ENCODE results near the gene ZNF439.
"Not testable (repeated sequence)": the region's sequence is repeated elsewhere in the genome, so short reads cannot be mapped to it uniquely, and the experiment has no call there.

Gene ZNF439

GRCh38 chr19:11848594-11849469 is at the start of gene ZNF439:
TSS of gene ZNF439 (plus strand) at chr19:11848726. CDS start at chr19:11848868, 142 bp downstream.
- peak; percentile 64 for FAIRE-seq
- TF ChIP-seq POLR2A (IDR thresholded peaks at IDR 0.05; ENCODE audit: low read depth, low read length), result peak; percentile 82
- DNase-seq (ENCODE audit: insufficient read length, low spot score), result peak; percentile 73

GRCh38 chr19:11806354-11807098 is 42.0 kb upstream of the ZNF439 start:
- TF ChIP-seq POLR2A (IDR thresholded peaks at IDR 0.05; ENCODE audit: low read depth, low read length), result no peak
- FAIRE-seq (no peak), DNase-seq (ENCODE audit: insufficient read length, low spot score) (no peak)

GRCh38 chr19:11807099-11807380 is 41.5 kb upstream of the ZNF439 start:
- DNase-seq (ENCODE audit: insufficient read length, low spot score) (no peak), FAIRE-seq (no peak)
- TF ChIP-seq POLR2A (IDR thresholded peaks at IDR 0.05; ENCODE audit: low read depth, low read length), result no peak

GRCh38 chr19:11813703-11814028 is 34.9 kb upstream of the ZNF439 start:
- no peak for TF ChIP-seq POLR2A (IDR thresholded peaks at IDR 0.05; ENCODE audit: low read depth, low read length)
- DNase-seq (ENCODE audit: insufficient read length, low spot score) (no peak), FAIRE-seq (no peak)

- DNase-seq (ENCODE audit: insufficient read length, low spot score) (peak; percentile 96), FAIRE-seq (peak; percentile 48)
- TF ChIP-seq POLR2A (IDR thresholded peaks at IDR 0.05; ENCODE audit: low read depth, low read length), result peak; percentile 94
Measured at GRCh38 chr19:11814029-11814699, 34.4 kb upstream of the ZNF439 start, which contains the start of gene ZNF440. TSS of gene ZNF440 (plus strand) at chr19:11814273. CDS start at chr19:11814448, 175 bp downstream.

GRCh38 chr19:11814700-11815035 is 33.9 kb upstream of the ZNF439 start:
- no peak for DNase-seq (ENCODE audit: insufficient read length, low spot score)

GRCh38 chr19:11821474-11822109 is 26.9 kb upstream of the ZNF439 start:
- no peak for FAIRE-seq

More at GRCh38 chr19:11814700-11815035, 33.9 kb upstream of the ZNF439 start:
- TF ChIP-seq POLR2A (IDR thresholded peaks at IDR 0.05; ENCODE audit: low read depth, low read length), result no peak
- no peak for FAIRE-seq

GRCh38 chr19:11828957-11829876 is 19.3 kb upstream of the ZNF439 start:
- FAIRE-seq, result peak; percentile 6
- not testable (repeated sequence) for DNase-seq (ENCODE audit: insufficient read length, low spot score)

More at GRCh38 chr19:11821474-11822109, 26.9 kb upstream of the ZNF439 start:
- DNase-seq (ENCODE audit: insufficient read length, low spot score), result no peak
- TF ChIP-seq POLR2A (IDR thresholded peaks at IDR 0.05; ENCODE audit: low read depth, low read length), result no peak

GRCh38 chr19:11832253-11832912 is 16.1 kb upstream of the ZNF439 start:
- FAIRE-seq (no peak), DNase-seq (ENCODE audit: insufficient read length, low spot score) (no peak)
- no peak for TF ChIP-seq POLR2A (IDR thresholded peaks at IDR 0.05; ENCODE audit: low read depth, low read length)

GRCh38 chr19:11833541-11833940 is 15.0 kb upstream of the ZNF439 start:
- no peak for FAIRE-seq
- no peak for DNase-seq (ENCODE audit: insufficient read length, low spot score)
- TF ChIP-seq POLR2A (IDR thresholded peaks at IDR 0.05; ENCODE audit: low read depth, low read length), result no peak

GRCh38 chr19:11835626-11836066 is 12.9 kb upstream of the ZNF439 start:
- peak; percentile 60 for FAIRE-seq
- not testable (repeated sequence) for DNase-seq (ENCODE audit: insufficient read length, low spot score)

GRCh38 chr19:11843722-11844121 is 4.8 kb upstream of the ZNF439 start:
- DNase-seq (ENCODE audit: insufficient read length, low spot score) (no peak), FAIRE-seq (no peak)
- TF ChIP-seq POLR2A (IDR thresholded peaks at IDR 0.05; ENCODE audit: low read depth, low read length), result no peak

- not testable (repeated sequence) for FAIRE-seq; DNase-seq (ENCODE audit: insufficient read length, low spot score)
Measured at GRCh38 chr19:11847615-11848014, 911 bp upstream of the ZNF439 start.
